A673 (cell line): ENCODE measurements around the gene DLEU7. TPM values are rescaled to one million over a fixed set of nuclear protein-coding genes. Genes with fewer than 3 reads are reported as not detected.

Experiments
- BruUV-seq: library from RNA; stranded (reverse); fragments of 400-500 nt; replicated peaks from 2 replicates; lab custom pipeline; 2021; lab: Mats Ljungman, UMichigan
- CTCF ChIA-PET: fragments of 300-600 bp; sonication (Branson Sonifier 250); formaldehyde crosslinking; loops from one replicate; lab custom pipeline; 2022; ENCODE audit warnings: antibody characterized with exemption; lab: Charles Lee
- POLR2A ChIA-PET: fragments of 300-600 bp; sonication (Branson Sonifier 250); formaldehyde crosslinking; loops from one replicate; lab custom pipeline; 2022; ENCODE audit warnings: antibody characterized with exemption; ENCODE audit not compliant: low non-redundant PET; lab: Charles Lee
- DNase-seq: peaks from one replicate; pipeline ENCODE4 v3.0.0-alpha.2; 2015; ENCODE audit warnings: low spot score
- H3K27ac ChIP-seq: fragments of 200-600 bp; sonication (generic); 2 replicates; pipeline ENCODE4 v1.5.1; 2016; ENCODE audit warnings: mixed run types, low read depth, mild to moderate bottlenecking, mixed read lengths, antibody characterized with exemption, low read length; ENCODE audit not compliant: poor library complexity, severe bottlenecking
- H3K27me3 ChIP-seq: fragments of 200-600 bp; sonication (generic); replicated peaks from 2 replicates; pipeline ENCODE4 v1.6.1; 2017; ENCODE audit warnings: mixed run types, low read depth, mild to moderate bottlenecking, mixed read lengths, antibody characterized with exemption, low read length; ENCODE audit not compliant: insufficient read depth, poor library complexity
- H3K36me3 ChIP-seq: fragments of 200-600 bp; sonication (generic); 2 replicates; pipeline ENCODE4 v1.6.1; 2016; ENCODE audit warnings: mixed run types, mild to moderate bottlenecking, mixed read lengths, antibody characterized with exemption, low read length; ENCODE audit not compliant: insufficient read depth, poor library complexity, severe bottlenecking
- H3K4me1 ChIP-seq: fragments of 200-600 bp; sonication (generic); 2 replicates; pipeline ENCODE4 v1.6.1; 2017; ENCODE audit warnings: mixed run types, mild to moderate bottlenecking, mixed read lengths, antibody characterized with exemption, low read length; ENCODE audit not compliant: insufficient read depth, poor library complexity, severe bottlenecking
- H3K4me3 ChIP-seq: fragments of 200-600 bp; sonication (generic); 2 replicates; pipeline ENCODE4 v1.5.1; 2016; ENCODE audit warnings: low read depth, mixed run types, mild to moderate bottlenecking, mixed read lengths, low read length; ENCODE audit not compliant: poor library complexity, severe bottlenecking
- H3K9me3 ChIP-seq: fragments of 200-600 bp; sonication (generic); 2 replicates; pipeline ENCODE4 v1.6.1; 2016; ENCODE audit warnings: mixed run types, low read depth, mild to moderate bottlenecking, mixed read lengths, antibody characterized with exemption, low read length; ENCODE audit not compliant: poor library complexity, severe bottlenecking
- CTCF ChIP-seq: fragments of 300-800, 200-600 bp; sonication (generic); conservative IDR thresholded peaks from 2 replicates; pipeline ENCODE4 v1.5.1; 2017; ENCODE audit warnings: low read depth, mild to moderate bottlenecking, antibody characterized with exemption, low read length, moderate library complexity, mixed read lengths
- EZH2 ChIP-seq: fragments of 200-600 bp; sonication (generic); IDR thresholded peaks from 2 replicates; pipeline ENCODE4 v1.6.1; 2017; ENCODE audit warnings: borderline replicate concordance, low read depth, mild to moderate bottlenecking, mixed read lengths, antibody characterized with exemption, low read length; ENCODE audit not compliant: poor library complexity, severe bottlenecking
- intact Hi-C: fragments of 100-400 bp; cut with micrococcal nuclease; formaldehyde crosslinking; loops from one replicate; pipeline ENCODE4 v1.10.0; 2022; ENCODE audit not compliant: unreplicated experiment
- total RNA-seq: library from RNA; stranded (reverse); gene quantifications from 2 replicates; pipeline ENCODE4 v1.2.3, GENCODE V29; 2021

Gene DLEU7
- total RNA-seq, 1 experiment from 2014 or later: not detected

GRCh38 chr13:50787316-50788195, 55.9 kb downstream of the DLEU7 start:
- intact Hi-C loops: no loop called here
- no peak overlapping the region for H3K4me3 ChIP-seq
- no peaks in the 10 kb centered on the region for H3K4me1 ChIP-seq
- ChIA-PET POLR2A (no interaction called here), CTCF (no interaction called here)
- H3K36me3 ChIP-seq: no peaks in the 10 kb centered on the region
- no TSS peak for BruUV-seq
- no peaks in the 10 kb centered on the region for H3K9me3 ChIP-seq
- TF ChIP-seq EZH2: no peak
- no peak for TF ChIP-seq CTCF
- no peaks in the 10 kb centered on the region for H3K27me3 ChIP-seq
- no peak overlapping the region for H3K27ac ChIP-seq
- no peak for DNase-seq

GRCh38 chr13:50783717-50784290, 59.7 kb downstream of the DLEU7 start:
- Histone ChIP-seq H3K9me3 (no peaks in the 10 kb centered on the region), H3K27ac (no peak overlapping the region), H3K27me3 (no peaks in the 10 kb centered on the region), H3K4me1 (no peaks in the 10 kb centered on the region), H3K4me3 (no peak overlapping the region), H3K36me3 (no peaks in the 10 kb centered on the region)
- POLR2A ChIA-PET: interaction anchor here (0.5 kb wide), 1 partner anchor 800 kb away, joined by 6 read pairs; no protein-coding TSS in a partner anchor
- TF ChIP-seq EZH2: no peak
- no peak for TF ChIP-seq CTCF
- intact Hi-C loops: no loop called here
- CTCF ChIA-PET: no interaction called here
- no peak for DNase-seq
- no TSS peak for BruUV-seq

- intact Hi-C loops: no loop called here
- Histone ChIP-seq H3K36me3 (no peaks in the 10 kb centered on the region), H3K4me3 (no peak overlapping the region), H3K4me1 (no peaks in the 10 kb centered on the region), H3K9me3 (no peaks in the 10 kb centered on the region), H3K27ac (no peak overlapping the region), H3K27me3 (no peaks in the 10 kb centered on the region)
- ChIA-PET POLR2A (no interaction called here), CTCF (no interaction called here)
- BruUV-seq: no TSS peak
- no peak for DNase-seq
- TF ChIP-seq CTCF (no peak), EZH2 (no peak)
Measured at GRCh38 chr13:50783066-50783465, 60.4 kb downstream of the DLEU7 start.
